ENCODE results near the gene NDUFAF7.

GRCh38 chr2:37231241-37232130 is at the start of gene NDUFAF7, which contains the start of gene CEBPZ:
- TF ChIP-seq CTCF (conservative IDR thresholded peaks at IDR 0.05 in 1 of 2, IDR thresholded peaks at IDR 0.05 in 1 of 2; ENCODE audit: extremely low read depth in 1 of 2, insufficient read depth in 1 of 2, low read depth in 1 of 2, low read length in 2 of 2) (no peak), EZH2 (IDR thresholded peaks at IDR 0.05; ENCODE audit: borderline replicate concordance, low read length) (no peak)

All from mammary epithelial cell (primary cell).